Lower lobe of right lung (tissue), 2 donors: ENCODE results near the gene ZNF700. TPM values are rescaled to one million over a fixed set of nuclear protein-coding genes. Genes with fewer than 3 reads are reported as not detected.
"Not testable (repeated sequence)": the region's sequence is repeated elsewhere in the genome, so short reads cannot be mapped to it uniquely, and the experiment has no call there.

ENCODE experiments used
- ATAC-seq, 2 donors: fragments of 200-7000 bp; cut with Tn5 transposase; one replicate each; pipeline ENCODE4 v1.9.1; 2020 to 2022; ENCODE audit warnings: mild to moderate bottlenecking in 2 of 2, moderate library complexity in 2 of 2
- DNase-seq: peaks from one replicate; pipeline ENCODE4 v3.0.0-alpha.2; 2020
- H3K27ac ChIP-seq: fragments of 200-600 bp; one replicate; pipeline ENCODE4 v1.8.0; 2022
- H3K27me3 ChIP-seq: fragments of 200-600 bp; one replicate; pipeline ENCODE4 v1.8.0; 2022; ENCODE audit warnings: low read depth
- H3K36me3 ChIP-seq: fragments of 200-600 bp; one replicate; pipeline ENCODE4 v1.8.0; 2022; ENCODE audit warnings: mild to moderate bottlenecking
- H3K4me1 ChIP-seq: fragments of 200-600 bp; one replicate; pipeline ENCODE4 v1.8.0; 2022
- H3K4me3 ChIP-seq: fragments of 200-600 bp; one replicate; pipeline ENCODE4 v1.8.0; 2022; ENCODE audit warnings: mild to moderate bottlenecking
- H3K9me3 ChIP-seq: fragments of 200-600 bp; one replicate; pipeline ENCODE4 v1.8.0; 2022
- intact Hi-C: fragments of 100-400 bp; cut with DNase I; formaldehyde crosslinking; loops from one replicate; pipeline ENCODE4 v1.11.0; 2022
- total RNA-seq: library from RNA; stranded (reverse); fragmentation: NEBNext Ultra II Directional; extraction: Animal tissue kit (Norgen Biotek cat#: 25700); gene quantifications from one replicate; pipeline ENCODE4 v1.2.1, GENCODE V29; 2021
- TF ChIP-seq, protein P1 (sequence below): fragments of 200-600 bp; IDR thresholded peaks from one replicate; pipeline ENCODE4 v1.8.0; 2022; ENCODE audit warnings: antibody characterized with exemption, mild to moderate bottlenecking
- donor health status: DM: no; HTN: yes; CAD: no; lungs with severe emphysema.

ZNF700 gene
- total RNA-seq, 1 donor from 2014 or later: 13.4 TPM

DNA sequence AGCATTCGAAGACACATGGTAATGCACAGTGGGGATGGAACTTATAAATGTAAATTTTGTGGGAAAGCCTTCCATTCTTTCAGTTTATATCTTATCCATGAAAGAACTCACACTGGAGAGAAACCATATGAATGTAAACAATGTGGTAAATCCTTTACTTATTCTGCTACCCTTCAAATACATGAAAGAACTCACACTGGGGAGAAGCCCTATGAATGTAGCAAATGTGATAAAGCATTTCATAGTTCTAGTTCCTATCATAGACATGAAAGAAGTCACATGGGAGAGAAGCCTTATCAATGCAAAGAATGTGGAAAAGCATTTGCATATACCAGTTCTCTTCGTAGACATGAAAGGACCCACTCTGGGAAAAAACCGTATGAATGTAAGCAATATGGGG, 23.7 kb downstream of the ZNF700 start:
- intact Hi-C loops: no loop called here
- Histone ChIP-seq H3K4me3 (no peak overlapping the region), H3K27me3 (no peaks in the 10 kb centered on the region), H3K27ac (no peak overlapping the region), H3K36me3 (peaks cover 32% of the 10 kb centered on the region), H3K9me3 (peaks cover 99% of the 10 kb centered on the region), H3K4me1 (no peaks in the 10 kb centered on the region)
- ATAC-seq (no peak), DNase-seq (no peak)
- TF ChIP-seq, protein P1, sequence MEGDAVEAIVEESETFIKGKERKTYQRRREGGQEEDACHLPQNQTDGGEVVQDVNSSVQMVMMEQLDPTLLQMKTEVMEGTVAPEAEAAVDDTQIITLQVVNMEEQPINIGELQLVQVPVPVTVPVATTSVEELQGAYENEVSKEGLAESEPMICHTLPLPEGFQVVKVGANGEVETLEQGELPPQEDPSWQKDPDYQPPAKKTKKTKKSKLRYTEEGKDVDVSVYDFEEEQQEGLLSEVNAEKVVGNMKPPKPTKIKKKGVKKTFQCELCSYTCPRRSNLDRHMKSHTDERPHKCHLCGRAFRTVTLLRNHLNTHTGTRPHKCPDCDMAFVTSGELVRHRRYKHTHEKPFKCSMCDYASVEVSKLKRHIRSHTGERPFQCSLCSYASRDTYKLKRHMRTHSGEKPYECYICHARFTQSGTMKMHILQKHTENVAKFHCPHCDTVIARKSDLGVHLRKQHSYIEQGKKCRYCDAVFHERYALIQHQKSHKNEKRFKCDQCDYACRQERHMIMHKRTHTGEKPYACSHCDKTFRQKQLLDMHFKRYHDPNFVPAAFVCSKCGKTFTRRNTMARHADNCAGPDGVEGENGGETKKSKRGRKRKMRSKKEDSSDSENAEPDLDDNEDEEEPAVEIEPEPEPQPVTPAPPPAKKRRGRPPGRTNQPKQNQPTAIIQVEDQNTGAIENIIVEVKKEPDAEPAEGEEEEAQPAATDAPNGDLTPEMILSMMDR: no peak

DNA sequence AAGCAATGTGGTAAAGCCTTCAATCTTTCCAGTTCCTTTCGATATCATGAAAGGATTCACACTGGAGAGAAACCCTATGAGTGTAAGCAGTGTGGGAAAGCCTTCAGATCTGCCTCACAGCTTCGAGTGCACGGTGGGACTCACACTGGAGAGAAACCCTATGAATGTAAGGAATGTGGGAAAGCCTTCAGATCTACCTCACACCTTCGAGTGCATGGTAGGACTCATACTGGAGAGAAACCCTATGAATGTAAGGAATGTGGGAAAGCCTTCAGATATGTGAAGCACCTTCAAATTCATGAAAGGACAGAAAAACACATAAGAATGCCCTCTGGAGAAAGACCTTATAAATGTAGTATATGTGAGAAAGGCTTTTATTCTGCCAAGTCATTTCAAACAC, 24.3 kb downstream of the ZNF700 start:
- TF ChIP-seq, protein P1: no peak
- peaks cover 99% of the 10 kb centered on the region for H3K9me3 ChIP-seq

DNA sequence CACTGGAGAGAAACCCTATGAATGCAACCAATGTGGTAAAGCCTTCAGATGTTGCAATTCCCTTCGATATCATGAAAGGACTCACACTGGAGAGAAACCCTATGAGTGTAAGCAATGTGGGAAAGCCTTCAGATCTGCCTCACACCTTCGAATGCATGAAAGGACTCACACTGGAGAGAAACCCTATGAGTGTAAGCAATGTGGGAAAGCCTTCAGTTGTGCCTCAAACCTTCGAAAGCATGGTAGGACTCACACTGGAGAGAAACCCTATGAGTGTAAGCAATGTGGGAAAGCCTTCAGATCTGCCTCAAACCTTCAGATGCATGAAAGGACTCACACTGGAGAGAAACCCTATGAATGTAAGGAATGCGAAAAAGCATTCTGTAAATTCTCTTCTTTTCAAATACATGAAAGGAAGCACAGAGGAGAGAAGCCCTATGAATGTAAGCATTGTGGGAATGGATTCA, 24.7 kb downstream of the ZNF700 start:
- H3K4me1 ChIP-seq, ATAC-seq, DNase-seq, H3K27ac ChIP-seq, H3K4me3 ChIP-seq, H3K27me3 ChIP-seq, intact Hi-C loops: not testable (repeated sequence)
- Histone ChIP-seq H3K9me3 (peaks cover 99% of the 10 kb centered on the region), H3K36me3 (peaks cover 32% of the 10 kb centered on the region)

More for the DNA sequence above, 24.3 kb downstream of the ZNF700 start:
- intact Hi-C loops: no loop called here
- no peaks in the 10 kb centered on the region for H3K4me1 ChIP-seq
- DNase-seq (no peak), ATAC-seq (no peak)
- no peaks in the 10 kb centered on the region for H3K27me3 ChIP-seq
- H3K27ac ChIP-seq: no peak overlapping the region
- H3K4me3 ChIP-seq: no peak overlapping the region
- H3K36me3 ChIP-seq: peaks cover 32% of the 10 kb centered on the region

DNA sequence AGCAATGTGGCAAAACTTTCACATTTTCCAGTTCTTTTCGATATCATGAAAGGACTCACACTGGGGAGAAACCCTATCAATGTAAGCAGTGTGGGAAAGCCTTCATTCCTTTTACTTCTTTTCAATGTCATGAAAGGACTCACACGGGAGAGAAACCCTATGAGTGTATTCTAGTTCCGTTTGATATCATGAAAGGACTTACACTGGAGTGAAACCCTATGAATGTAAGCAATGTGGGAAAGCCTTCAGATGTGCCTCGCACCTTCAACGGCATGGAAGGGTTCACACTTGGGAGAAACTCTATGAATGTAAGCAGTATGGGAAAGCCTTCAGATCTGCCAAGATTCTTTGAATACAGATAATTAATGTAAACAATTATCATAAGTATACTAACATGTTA, 25.4 kb downstream of the ZNF700 start:
- H3K36me3 ChIP-seq: peaks cover 32% of the 10 kb centered on the region
- ATAC-seq (no peak), DNase-seq (no peak)
- H3K27ac ChIP-seq: no peak overlapping the region
- H3K4me3 ChIP-seq: no peak overlapping the region
- H3K4me1 ChIP-seq: no peaks in the 10 kb centered on the region
- H3K27me3 ChIP-seq: no peaks in the 10 kb centered on the region
- H3K9me3 ChIP-seq: peaks cover 98% of the 10 kb centered on the region
- TF ChIP-seq, protein P1: no peak
- intact Hi-C loops: no loop called here

DNA sequence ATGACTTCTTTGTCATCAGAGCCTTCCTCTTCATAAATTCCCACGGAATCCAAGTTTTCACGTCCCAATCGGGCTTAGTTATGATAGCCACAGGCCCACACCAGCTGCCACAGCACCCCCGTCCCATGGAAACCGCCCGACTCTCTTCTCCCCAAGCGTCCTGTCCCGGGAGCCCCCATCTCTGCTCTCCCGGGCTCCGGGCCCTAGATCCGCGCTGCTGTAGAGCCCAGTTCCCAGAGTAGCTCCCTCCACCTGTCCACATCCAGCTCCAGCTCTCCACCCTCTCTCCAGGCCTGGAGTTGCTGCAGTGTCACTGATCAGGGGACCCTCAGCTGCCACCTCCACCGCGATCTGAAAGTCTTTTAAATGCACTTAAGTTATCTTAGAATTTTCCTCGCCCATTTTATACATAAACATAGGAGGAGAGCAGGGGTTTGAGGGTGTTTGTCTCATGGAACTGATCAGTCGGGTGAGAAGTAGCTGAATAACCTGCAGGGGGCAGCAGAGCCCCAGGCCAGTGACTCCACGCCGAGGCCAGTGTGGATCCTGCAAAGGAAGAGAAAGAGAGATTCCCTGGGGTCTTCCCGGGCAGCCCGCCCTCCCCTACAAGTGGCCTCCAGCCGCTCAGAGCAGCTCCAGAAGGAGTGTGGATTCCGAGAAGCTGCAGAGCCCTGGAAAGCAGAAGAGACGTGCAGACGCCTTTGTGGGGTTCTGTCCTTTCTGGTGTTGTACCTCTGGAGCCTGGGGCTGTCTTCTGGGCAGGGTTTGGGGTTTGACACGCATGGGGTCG, 38.9 kb downstream of the ZNF700 start:
- Histone ChIP-seq H3K27ac (peak overlapping the region; percentile 96), H3K27me3 (no peaks in the 10 kb centered on the region), H3K9me3 (no peaks in the 10 kb centered on the region), H3K36me3 (no peaks in the 10 kb centered on the region), H3K4me3 (peak overlapping the region; percentile 85), H3K4me1 (peaks cover 23% of the 10 kb centered on the region)
- intact Hi-C loops: no loop called here
- ATAC-seq: peak; percentile 85 to 88
- TF ChIP-seq, protein P1: peak; percentile 82
- DNase-seq: peak; percentile 83

DNA sequence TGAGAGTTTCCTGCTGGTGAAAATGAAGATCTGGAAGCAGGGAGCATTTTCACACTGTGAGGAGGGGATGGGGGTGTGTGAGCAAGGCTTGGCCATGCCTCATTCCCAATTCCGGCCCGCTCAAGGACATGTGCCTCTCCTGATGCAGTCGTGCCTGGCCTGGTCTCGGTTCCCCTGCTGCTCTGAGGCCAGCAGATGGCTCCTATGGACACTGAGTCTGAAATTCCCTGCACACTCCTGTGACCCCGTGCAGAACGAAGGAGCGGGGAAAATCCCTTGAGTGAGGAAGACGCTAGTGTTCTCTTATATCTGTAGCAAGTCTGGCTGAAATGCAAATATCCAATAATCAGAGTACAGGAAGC, 39.6 kb downstream of the ZNF700 start:
- peaks cover 23% of the 10 kb centered on the region for H3K4me1 ChIP-seq
- H3K27ac ChIP-seq: peak overlapping the region; percentile 96
- H3K27me3 ChIP-seq: no peaks in the 10 kb centered on the region
- peak; percentile 65 to 66 for ATAC-seq
- DNase-seq: peak; percentile 64
- no peaks in the 10 kb centered on the region for H3K9me3 ChIP-seq
- H3K4me3 ChIP-seq: peak overlapping the region; percentile 85
- TF ChIP-seq, protein P1: no peak
- no peaks in the 10 kb centered on the region for H3K36me3 ChIP-seq
- intact Hi-C loops: no loop called here
